HepG2 (cell line): ENCODE data around the gene TTC1. TPM values are rescaled to one million over a fixed set of nuclear protein-coding genes. Genes with fewer than 3 reads are reported as not detected.

Experiments used
- ATAC-seq: fragments of 200-7000 bp; cut with Tn5 transposase; 3 replicates; pipeline ENCODE4 v1.9.1; 2020; ENCODE audit warnings: mild to moderate bottlenecking, moderate library complexity
- BruUV-seq: library from RNA; stranded (reverse); fragments of 400-500 nt; replicated peaks from 2 replicates; lab custom pipeline; 2021; lab: Mats Ljungman, UMichigan
- CTCF ChIA-PET: fragments of 300-600 bp; formaldehyde crosslinking; extraction: SDS; loops from one replicate; lab custom pipeline; 2021; ENCODE audit warnings: low total read pairs, inconsistent platforms, low intra/inter-chr PET ratio; lab: Yijun Ruan, JAX
- POLR2A ChIA-PET: fragments of 350-600 bp; sonication (Branson Sonifier 250); formaldehyde crosslinking; loops from one replicate; lab custom pipeline; 2020; ENCODE audit warnings: antibody characterized with exemption, inconsistent platforms; lab: Yijun Ruan, JAX
- DNase-seq: peaks from one replicate; pipeline ENCODE4 v3.0.0-alpha.2; 2015; ENCODE audit warnings: low spot score
- FAIRE-seq: peaks from 3 replicates; lab custom pipeline; 2011; peaks lifted over from hg19 to GRCh38; lab: Jason Lieb, UNC
- H2AFZ ChIP-seq: one replicate; pipeline ENCODE4 v1.6.1; 2011; ENCODE audit warnings: low read length, inconsistent platforms
- H3K27ac ChIP-seq: fragments of 300-600 bp; 3 replicates; pipeline ENCODE4 v1.8.0; 2011; ENCODE audit warnings: mixed run types, mild to moderate bottlenecking, mixed read lengths, low read length, inconsistent platforms; ENCODE audit not compliant: insufficient read depth; ENCODE audit errors: extremely low read length
- H3K27me3 ChIP-seq, 2 experiments: fragments of 200-600 bp in 1 of 2; 2 replicates in 1 of 2; 3 replicates in 1 of 2; pipeline versions ENCODE4 v1.6.0 to v1.8.0; 2011; ENCODE audit warnings: low read length in 2 of 2, mild to moderate bottlenecking in 2 of 2, moderate library complexity in 2 of 2, inconsistent platforms in 1 of 2; ENCODE audit not compliant: insufficient read depth in 2 of 2, control insufficient read depth in 1 of 2
- H3K36me3 ChIP-seq, 2 experiments: fragments of 200-600 bp in 1 of 2; replicated peaks in 1 of 2; 2 replicates in 1 of 2; 3 replicates in 1 of 2; pipeline versions ENCODE4 v1.5.1 to v1.8.0; 2011; ENCODE audit warnings: low read length in 2 of 2, inconsistent platforms in 1 of 2; ENCODE audit not compliant: insufficient read depth in 2 of 2, control insufficient read depth in 1 of 2
- H3K4me1 ChIP-seq: 2 replicates; pipeline ENCODE4 v1.5.1; 2012; ENCODE audit warnings: low read length, inconsistent platforms; ENCODE audit not compliant: insufficient read depth
- H3K4me2 ChIP-seq: 2 replicates; pipeline ENCODE4 v1.6.0; 2011; ENCODE audit warnings: low read depth, low read length, inconsistent platforms
- H3K4me3 ChIP-seq, 3 experiments: fragments of 200-600 bp in 1 of 3; sonication (generic), shearing (Covaris generic) in 1 of 3; replicated peaks in 1 of 3; 2 replicates each; pipeline ENCODE4 v1.5.1; 2011 to 2016; ENCODE audit warnings: low read length in 3 of 3, inconsistent platforms in 2 of 3, low read depth in 2 of 3, mild to moderate bottlenecking in 2 of 3, control low read depth in 1 of 3, mixed read lengths in 1 of 3; ENCODE audit not compliant: insufficient read depth in 1 of 3
- H3K79me2 ChIP-seq: one replicate; pipeline ENCODE4 v1.6.1; 2011; ENCODE audit warnings: low read length, inconsistent platforms; ENCODE audit not compliant: insufficient read depth
- H3K9ac ChIP-seq: 2 replicates; pipeline ENCODE4 v1.6.0; 2011; ENCODE audit warnings: mild to moderate bottlenecking, low read depth, low read length, inconsistent platforms; ENCODE audit not compliant: insufficient read depth
- H3K9me3 ChIP-seq: 2 replicates; pipeline ENCODE4 v1.5.1; 2012; ENCODE audit warnings: mild to moderate bottlenecking, low read length
- H4K20me1 ChIP-seq: 2 replicates; pipeline ENCODE4 v1.6.0; 2011; ENCODE audit warnings: inconsistent platforms, mild to moderate bottlenecking, low read length, moderate library complexity; ENCODE audit not compliant: insufficient read depth
- GTF2F1 ChIP-seq: fragments of 150-350 bp; IDR thresholded peaks from 2 replicates; pipeline ENCODE4 v1.6.1; 2014; ENCODE audit warnings: low read length
- MAFF ChIP-seq: IDR thresholded peaks from 2 replicates; pipeline ENCODE4 v1.6.1; 2011; ENCODE audit warnings: low read depth, low read length, improper control_type of control experiment
- MXD1 ChIP-seq: sonication (generic); formaldehyde crosslinking; IDR thresholded peaks from 2 replicates; pipeline ENCODE4 v1.4.0; 2020; ENCODE audit warnings: mild to moderate bottlenecking, missing genetic modification reagents
- NCOA5 ChIP-seq: sonication (generic); formaldehyde crosslinking; IDR thresholded peaks from 2 replicates; pipeline ENCODE4 v1.4.0; 2020; ENCODE audit warnings: missing genetic modification reagents
- RNF2 ChIP-seq: fragments of 450-650 bp; conservative IDR thresholded peaks from 2 replicates; pipeline ENCODE4 v1.6.1; 2016; ENCODE audit warnings: low read depth
- SAFB2 ChIP-seq: sonication (generic); formaldehyde crosslinking; IDR thresholded peaks from 2 replicates; pipeline ENCODE4 v1.5.1; 2020; ENCODE audit warnings: missing genetic modification reagents, low read depth, mild to moderate bottlenecking, borderline replicate concordance
- SRF ChIP-seq: IDR thresholded peaks from 2 replicates; pipeline ENCODE4 v1.6.1; 2011; ENCODE audit warnings: mild to moderate bottlenecking, low read depth, low read length, moderate library complexity
- ZBTB8A ChIP-seq: sonication (generic); formaldehyde crosslinking; IDR thresholded peaks from 2 replicates; pipeline ENCODE4 v1.4.0; 2020; ENCODE audit warnings: mild to moderate bottlenecking, low read depth, missing genetic modification reagents, borderline replicate concordance
- ZMAT3 ChIP-seq: sonication (generic); formaldehyde crosslinking; conservative IDR thresholded peaks from 2 replicates; pipeline ENCODE4 v1.7.0; 2021; ENCODE audit warnings: missing genetic modification reagents
- ZNF17 ChIP-seq: sonication (generic); formaldehyde crosslinking; IDR thresholded peaks from 2 replicates; pipeline ENCODE4 v1.5.0; 2020; ENCODE audit warnings: mild to moderate bottlenecking, missing genetic modification reagents
- ZNF224 ChIP-seq: sonication (generic); formaldehyde crosslinking; IDR thresholded peaks from 2 replicates; pipeline ENCODE4 v1.5.0; 2020; ENCODE audit warnings: mild to moderate bottlenecking, missing genetic modification reagents
- ZNF230 ChIP-seq: sonication (generic); formaldehyde crosslinking; IDR thresholded peaks from 2 replicates; pipeline ENCODE4 v1.4.0; 2020; ENCODE audit warnings: mild to moderate bottlenecking, missing genetic modification reagents
- ZNF354B ChIP-seq: sonication (generic); formaldehyde crosslinking; IDR thresholded peaks from 2 replicates; pipeline ENCODE4 v1.8.0; 2022; ENCODE audit warnings: mild to moderate bottlenecking, missing genetic modification reagents
- ZNF598 ChIP-seq: sonication (generic); formaldehyde crosslinking; IDR thresholded peaks from 2 replicates; pipeline ENCODE4 v1.5.1; 2020; ENCODE audit warnings: mild to moderate bottlenecking, missing genetic modification reagents, borderline replicate concordance
- ZNF644 ChIP-seq: IDR thresholded peaks from 2 replicates; pipeline ENCODE4 v1.6.1; 2016; ENCODE audit warnings: low read depth
- ZNF709 ChIP-seq: sonication (generic); formaldehyde crosslinking; IDR thresholded peaks from 2 replicates; pipeline ENCODE4 v1.5.0; 2020; ENCODE audit warnings: mild to moderate bottlenecking, missing genetic modification reagents
- ZNF737 ChIP-seq: sonication (generic); formaldehyde crosslinking; IDR thresholded peaks from 2 replicates; pipeline ENCODE4 v1.5.0; 2020; ENCODE audit warnings: missing genetic modification reagents, mild to moderate bottlenecking, borderline replicate concordance
- ZNF740 ChIP-seq: sonication (generic); formaldehyde crosslinking; IDR thresholded peaks from 2 replicates; pipeline ENCODE4 v1.4.0; 2020; ENCODE audit warnings: missing genetic modification reagents
- ZNF773 ChIP-seq: sonication (generic); formaldehyde crosslinking; IDR thresholded peaks from 2 replicates; pipeline ENCODE4 v1.4.0; 2020; ENCODE audit warnings: missing genetic modification reagents, borderline replicate concordance
- ZZZ3 ChIP-seq: sonication (generic); formaldehyde crosslinking; IDR thresholded peaks from 2 replicates; pipeline ENCODE4 v1.4.0; 2020; ENCODE audit warnings: missing genetic modification reagents, mild to moderate bottlenecking, borderline replicate concordance
- WGBS: methylation state at CpG from one replicate; pipeline ENCODE4 v1.1.6; 2017; ENCODE audit warnings: low lambda C conversion rate; 5-methylcytosine and 5-hydroxymethylcytosine counted together
- in situ Hi-C: cut with HindIII; loops from 2 replicates; pipeline ENCODE4 v1.10.0; 2017; ENCODE audit warnings: low pct_unique_long_range_greater_than_20kb; ENCODE audit not compliant: extremely low pct_ligation_motif_present
- intact Hi-C: fragments of 100-400 bp; cut with micrococcal nuclease; formaldehyde crosslinking; loops from one replicate; pipeline ENCODE4 v1.10.0; 2022; ENCODE audit not compliant: unreplicated experiment
- polyA plus RNA-seq, 8 experiments: library from polyadenylated mRNA; depleted of rRNA in 3 of 8; stranded (reverse) in 7 of 8; unstranded in 1 of 8; fragments of >200 nt; fragmentation: Illumina TruSeq in 4 of 8; extraction: Trizol in 4 of 8; gene quantifications; 2 replicates each; pipeline versions ENCODE4 v1.2.1 to v1.2.3, GENCODE V29; 2011 to 2016; ENCODE audit warnings: low read depth in 4 of 8, missing spikeins in 1 of 8, mixed read lengths in 1 of 8; ENCODE audit not compliant: insufficient read depth in 1 of 8
- total RNA-seq, 5 experiments: library from RNA; depleted of rRNA; stranded (reverse); fragments of >200 nt; fragmentation: Illumina TruSeq; extraction: Trizol; gene quantifications; 2 replicates each; pipeline ENCODE4 v1.2.3, GENCODE V29; 2016; ENCODE audit warnings: low read depth in 1 of 5

Gene TTC1
- total and polyA plus RNA-seq, 2 of the 13 experiments (the other 11 are each of a cell fraction or from before 2014, with no cell fraction given): 16.1 to 72.1 TPM

GRCh38 chr5:160060001-160060400, 51.1 kb downstream of the TTC1 start:
- no peaks in the 10 kb centered on the region for H4K20me1 ChIP-seq
- BruUV-seq: no TSS peak
- in situ Hi-C loops: no loop called here
- no peak overlapping the region for H3K4me2 ChIP-seq
- FAIRE-seq (no peak), ATAC-seq (no peak), DNase-seq (no peak)
- ChIA-PET CTCF (no interaction called here), POLR2A (no interaction called here)
- H3K9me3 ChIP-seq: no peaks in the 10 kb centered on the region
- TF ChIP-seq ZMAT3 (CRISPR knock-in tag) (no peak), ZNF17 (CRISPR knock-in tag) (no peak), ZNF354B (CRISPR knock-in tag) (no peak), ZNF230 (CRISPR knock-in tag) (no peak), NCOA5 (no peak), MAFF (no peak), ZNF224 (no peak), ZBTB8A (CRISPR knock-in tag) (no peak), ZNF737 (no peak), ZNF598 (no peak), ZNF740 (CRISPR knock-in tag) (no peak), SRF (no peak), ZZZ3 (no peak), GTF2F1 (no peak), RNF2 (no peak), ZNF644 (CRISPR knock-in tag) (no peak), ZNF773 (CRISPR knock-in tag) (no peak), ZNF709 (CRISPR knock-in tag) (no peak), MXD1 (no peak), SAFB2 (no peak)
- no peak overlapping the region for H2AFZ ChIP-seq
- no peaks in the 10 kb centered on the region for H3K4me1 ChIP-seq
- no peak overlapping the region for H3K4me3 ChIP-seq
- H3K9ac ChIP-seq: no peak overlapping the region
- no peaks in the 10 kb centered on the region for H3K27me3 ChIP-seq
- H3K27ac ChIP-seq: no peak overlapping the region
- no peaks in the 10 kb centered on the region for H3K79me2 ChIP-seq
- peaks cover 15 to 58% of the 10 kb centered on the region in 2 experiments; a peak in 4 of 5 replicates for H3K36me3 ChIP-seq
- intact Hi-C loops: no loop called here
- WGBS: 100% methylated on average over 4 of the region's 4 CpGs
